GM13976 (cell line): ENCODE measurements around the gene STAT4.

Experiments
- DNase-seq: peaks from one replicate; pipeline ENCODE4 v3.0.0; 2012; ENCODE audit warnings: low spot score
- in situ Hi-C: fragments of 300-500 bp; cut with MboI; formaldehyde crosslinking; loops from one replicate; pipeline ENCODE4 v1.12.0; 2022; ENCODE audit warnings: low sequenced_read_pairs, mixed read lengths, inconsistent platforms; ENCODE audit not compliant: unreplicated experiment
- TF ChIP-seq, protein P1 (sequence below): IDR thresholded peaks from 2 replicates; pipeline ENCODE4 v1.5.1; 2012; ENCODE audit warnings: borderline replicate concordance, mild to moderate bottlenecking; ENCODE audit not compliant: insufficient read depth; ENCODE audit errors: extremely low read depth, missing control alignments, control extremely low read depth

STAT4 gene

GRCh38 chr2:191069606-191070005 lies 81.2 kb downstream of the STAT4 start:
- no peak for DNase-seq
- in situ Hi-C loops, result loop anchor here (25.0 kb wide), 1 partner anchor 443 kb away; no protein-coding TSS in a partner anchor
- TF ChIP-seq, protein P1, sequence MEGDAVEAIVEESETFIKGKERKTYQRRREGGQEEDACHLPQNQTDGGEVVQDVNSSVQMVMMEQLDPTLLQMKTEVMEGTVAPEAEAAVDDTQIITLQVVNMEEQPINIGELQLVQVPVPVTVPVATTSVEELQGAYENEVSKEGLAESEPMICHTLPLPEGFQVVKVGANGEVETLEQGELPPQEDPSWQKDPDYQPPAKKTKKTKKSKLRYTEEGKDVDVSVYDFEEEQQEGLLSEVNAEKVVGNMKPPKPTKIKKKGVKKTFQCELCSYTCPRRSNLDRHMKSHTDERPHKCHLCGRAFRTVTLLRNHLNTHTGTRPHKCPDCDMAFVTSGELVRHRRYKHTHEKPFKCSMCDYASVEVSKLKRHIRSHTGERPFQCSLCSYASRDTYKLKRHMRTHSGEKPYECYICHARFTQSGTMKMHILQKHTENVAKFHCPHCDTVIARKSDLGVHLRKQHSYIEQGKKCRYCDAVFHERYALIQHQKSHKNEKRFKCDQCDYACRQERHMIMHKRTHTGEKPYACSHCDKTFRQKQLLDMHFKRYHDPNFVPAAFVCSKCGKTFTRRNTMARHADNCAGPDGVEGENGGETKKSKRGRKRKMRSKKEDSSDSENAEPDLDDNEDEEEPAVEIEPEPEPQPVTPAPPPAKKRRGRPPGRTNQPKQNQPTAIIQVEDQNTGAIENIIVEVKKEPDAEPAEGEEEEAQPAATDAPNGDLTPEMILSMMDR, result no peak

GRCh38 chr2:191066919-191067233 lies 83.9 kb downstream of the STAT4 start:
- DNase-seq, result no peak
- TF ChIP-seq, protein P1, result no peak
- in situ Hi-C loops, result loop anchor here (25.0 kb wide), 1 partner anchor 445 kb away; no protein-coding TSS in a partner anchor

- TF ChIP-seq, protein P1, result no peak
- no peak for DNase-seq
- in situ Hi-C loops, result loop anchor here (25.0 kb wide), 1 partner anchor 446 kb away; no protein-coding TSS in a partner anchor
Observed at GRCh38 chr2:191066197-191066918, 84.4 kb downstream of the STAT4 start.

GRCh38 chr2:191065785-191066184 lies 85.0 kb downstream of the STAT4 start:
- in situ Hi-C loops, result loop anchor here (25.0 kb wide), 1 partner anchor 447 kb away; no protein-coding TSS in a partner anchor
- TF ChIP-seq, protein P1, result no peak
- DNase-seq, result no peak

DNA sequence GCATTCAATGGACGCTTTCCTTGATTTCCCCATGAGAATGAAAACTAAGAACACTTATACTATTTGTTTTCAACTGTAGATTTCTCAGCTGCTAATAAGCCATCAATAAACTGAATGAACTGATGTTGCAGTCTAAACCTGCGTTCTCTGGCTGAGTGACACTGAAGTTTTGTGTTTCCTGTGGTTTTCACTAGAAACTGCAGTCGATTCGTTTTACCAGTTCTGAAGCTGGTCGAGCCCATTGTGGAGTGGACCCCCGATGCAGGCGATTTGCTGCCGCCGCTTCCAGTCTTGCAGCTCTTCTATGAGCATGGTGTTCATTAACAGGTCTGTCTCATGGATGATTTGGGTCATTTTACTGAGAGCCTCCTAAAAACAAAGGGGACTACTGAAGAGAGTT lies 86.2 kb downstream of the STAT4 start:
- in situ Hi-C loops, result loop anchor here (25.0 kb wide), 1 partner anchor 448 kb away; no protein-coding TSS in a partner anchor

DNA sequence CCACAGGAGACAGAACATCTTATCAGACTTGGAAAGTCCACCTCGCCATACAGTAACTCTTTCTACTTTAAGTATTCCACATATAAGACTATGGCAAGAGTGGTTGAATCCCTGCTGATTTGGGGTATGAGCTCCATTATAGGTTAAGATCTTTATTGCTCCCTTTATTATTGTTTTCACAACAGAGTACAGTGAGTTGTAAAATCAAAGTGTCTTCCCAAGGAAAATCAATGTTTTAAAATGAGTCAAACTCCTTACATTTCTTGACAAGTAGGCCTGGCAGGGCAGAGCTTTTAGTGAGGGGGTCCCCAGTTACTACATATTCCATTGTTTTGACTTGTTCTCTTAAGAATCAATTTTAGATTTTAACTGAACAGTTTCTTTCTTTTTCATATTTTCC lies 87.2 kb downstream of the STAT4 start:
- TF ChIP-seq, protein P1, result no peak
- no peak for DNase-seq
- in situ Hi-C loops, result loop anchor here (25.0 kb wide), 1 partner anchor 449 kb away; no protein-coding TSS in a partner anchor

More for the DNA sequence above, 86.2 kb downstream of the STAT4 start:
- no peak for DNase-seq
- TF ChIP-seq, protein P1, result no peak
